OCI-M2 (cell line): Measurements from ENCODE around the gene NELL1.

Experiments
- DNase-seq: peaks from one replicate; lab custom pipeline; 2025; ENCODE audit not compliant: unreplicated experiment; lab: John Stamatoyannopoulos, UW

NELL1 gene

GRCh38 chr11:21301981-21302380 lies 632.6 kb downstream of the NELL1 start:
- no peak for DNase-seq

- no peak for DNase-seq
These were observed 637.5 kb downstream of the NELL1 start for GRCh38 chr11:21306739-21307358.

GRCh38 chr11:21307874-21308273 lies 638.5 kb downstream of the NELL1 start:
- no peak for DNase-seq

- no peak for DNase-seq
These were observed 647.2 kb downstream of the NELL1 start for GRCh38 chr11:21316591-21316990.

- no peak for DNase-seq
These were observed 651.7 kb downstream of the NELL1 start for GRCh38 chr11:21321072-21321471.

- no peak for DNase-seq
These were observed 652.1 kb downstream of the NELL1 start for GRCh38 chr11:21321530-21321929.

GRCh38 chr11:21323617-21324016 lies 654.2 kb downstream of the NELL1 start:
- DNase-seq, result no peak

- no peak for DNase-seq
These were observed 673.8 kb downstream of the NELL1 start for GRCh38 chr11:21343204-21343603.

GRCh38 chr11:21346361-21346760 lies 677.0 kb downstream of the NELL1 start:
- no peak for DNase-seq

- DNase-seq, result no peak
These were observed 681.2 kb downstream of the NELL1 start for GRCh38 chr11:21350613-21351012.

GRCh38 chr11:21353425-21353824 lies 684.0 kb downstream of the NELL1 start:
- no peak for DNase-seq

- no peak for DNase-seq
These were observed 695.7 kb downstream of the NELL1 start for GRCh38 chr11:21364866-21365624.

- no peak for DNase-seq
These were observed 700.6 kb downstream of the NELL1 start for GRCh38 chr11:21369947-21370346.

GRCh38 chr11:21371044-21371443 lies 701.7 kb downstream of the NELL1 start:
- DNase-seq, result no peak

GRCh38 chr11:21372672-21373071 lies 703.3 kb downstream of the NELL1 start:
- no peak for DNase-seq

- DNase-seq, result no peak
These were observed 705.0 kb downstream of the NELL1 start for GRCh38 chr11:21374376-21374775.

- DNase-seq, result no peak
These were observed 716.5 kb downstream of the NELL1 start for GRCh38 chr11:21385669-21386440.

GRCh38 chr11:21390430-21390829 lies 721.0 kb downstream of the NELL1 start:
- DNase-seq, result no peak

GRCh38 chr11:21396342-21397008 lies 727.1 kb downstream of the NELL1 start:
- no peak for DNase-seq

- DNase-seq, result no peak
These were observed 728.8 kb downstream of the NELL1 start for GRCh38 chr11:21398195-21398594.

- no peak for DNase-seq
These were observed 732.1 kb downstream of the NELL1 start for GRCh38 chr11:21401496-21401895.
